GM21529 (cell line): ENCODE measurements around the gene METRNL.

Experiments used
- ATAC-seq: cut with Tn5 transposase; IDR thresholded peaks from one replicate; pipeline ENCODE4 v1.9.1; 2021; ENCODE audit not compliant: unreplicated experiment

Gene METRNL

DNA sequence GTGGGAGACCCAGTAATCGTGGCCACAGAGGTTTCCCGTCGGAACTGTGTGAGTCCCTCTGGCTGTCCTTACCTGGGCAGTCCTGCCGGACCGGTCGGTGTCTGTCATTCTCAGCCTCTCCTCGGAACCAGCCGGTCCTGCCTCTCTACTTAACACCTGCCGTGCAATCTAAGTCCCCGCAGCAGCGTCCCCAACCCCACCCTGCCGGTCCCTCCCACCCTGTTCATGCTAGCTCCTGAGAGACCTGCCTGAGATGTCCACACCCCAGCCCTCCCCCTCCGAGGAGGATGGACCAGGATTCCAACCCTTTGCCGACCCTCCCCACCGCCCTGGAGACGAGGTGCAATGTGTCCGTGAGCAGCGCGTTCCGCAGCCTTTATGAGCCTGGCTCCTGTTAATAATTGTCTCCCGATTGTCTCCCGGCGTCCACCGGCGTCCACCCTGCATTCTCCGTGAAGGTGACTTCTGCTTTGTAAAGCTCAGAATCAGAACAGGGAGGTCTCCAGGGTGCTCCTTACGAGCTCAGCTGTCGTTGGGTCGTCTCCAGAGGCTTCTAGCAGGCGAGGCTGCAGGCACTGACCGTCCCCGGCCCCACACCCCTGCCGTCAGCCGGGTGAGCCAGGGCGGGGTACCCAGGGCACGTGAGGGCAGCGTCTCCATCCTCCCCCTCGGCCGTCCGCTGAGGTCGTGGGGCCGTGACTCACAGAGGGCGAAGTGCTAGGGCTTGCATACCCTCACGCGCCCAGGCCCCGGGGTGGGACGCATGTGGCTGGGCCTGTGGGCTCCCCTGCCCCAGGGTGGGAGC is 10.1 kb downstream of the METRNL start:
- ATAC-seq, result no peak

DNA sequence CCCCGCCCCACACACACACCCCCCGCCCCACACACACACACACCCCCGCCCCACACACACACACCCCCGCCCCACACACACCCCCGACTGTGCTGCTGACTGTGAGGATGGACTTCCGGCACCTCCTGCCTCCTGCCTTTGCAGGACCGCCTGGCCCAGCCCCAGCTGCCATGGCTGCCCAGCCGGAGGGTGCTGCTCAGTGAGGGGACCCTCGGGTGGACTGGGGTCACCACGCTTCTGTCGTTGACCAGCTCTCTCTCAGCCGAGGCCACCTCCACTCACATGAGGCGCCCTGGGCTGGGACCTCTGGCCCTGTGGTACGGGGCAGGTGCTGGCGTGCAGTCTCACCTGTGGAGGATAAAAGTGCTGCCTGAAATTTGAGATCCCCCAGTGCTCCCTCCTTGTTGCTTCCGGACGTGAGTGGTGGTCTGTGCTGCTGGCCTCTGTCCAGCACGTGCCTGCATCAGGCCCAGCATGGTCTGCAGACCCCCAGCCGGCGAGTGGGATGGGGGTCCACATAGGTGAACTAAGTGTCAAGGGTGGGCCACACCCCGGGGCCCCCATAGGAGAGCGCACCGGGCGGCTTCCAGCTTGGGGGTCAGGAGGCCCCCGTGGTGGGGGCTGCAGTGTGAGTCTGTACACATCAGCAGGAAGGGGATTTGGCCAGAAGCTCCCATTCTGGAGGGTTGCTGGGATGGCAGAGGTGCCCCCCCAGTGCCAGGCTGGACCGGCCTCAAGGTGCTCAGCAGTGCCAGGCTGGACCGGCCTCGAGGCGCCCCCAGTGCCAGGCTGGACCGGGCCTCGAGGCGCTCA is 11.2 kb downstream of the METRNL start:
- ATAC-seq, result no peak

DNA sequence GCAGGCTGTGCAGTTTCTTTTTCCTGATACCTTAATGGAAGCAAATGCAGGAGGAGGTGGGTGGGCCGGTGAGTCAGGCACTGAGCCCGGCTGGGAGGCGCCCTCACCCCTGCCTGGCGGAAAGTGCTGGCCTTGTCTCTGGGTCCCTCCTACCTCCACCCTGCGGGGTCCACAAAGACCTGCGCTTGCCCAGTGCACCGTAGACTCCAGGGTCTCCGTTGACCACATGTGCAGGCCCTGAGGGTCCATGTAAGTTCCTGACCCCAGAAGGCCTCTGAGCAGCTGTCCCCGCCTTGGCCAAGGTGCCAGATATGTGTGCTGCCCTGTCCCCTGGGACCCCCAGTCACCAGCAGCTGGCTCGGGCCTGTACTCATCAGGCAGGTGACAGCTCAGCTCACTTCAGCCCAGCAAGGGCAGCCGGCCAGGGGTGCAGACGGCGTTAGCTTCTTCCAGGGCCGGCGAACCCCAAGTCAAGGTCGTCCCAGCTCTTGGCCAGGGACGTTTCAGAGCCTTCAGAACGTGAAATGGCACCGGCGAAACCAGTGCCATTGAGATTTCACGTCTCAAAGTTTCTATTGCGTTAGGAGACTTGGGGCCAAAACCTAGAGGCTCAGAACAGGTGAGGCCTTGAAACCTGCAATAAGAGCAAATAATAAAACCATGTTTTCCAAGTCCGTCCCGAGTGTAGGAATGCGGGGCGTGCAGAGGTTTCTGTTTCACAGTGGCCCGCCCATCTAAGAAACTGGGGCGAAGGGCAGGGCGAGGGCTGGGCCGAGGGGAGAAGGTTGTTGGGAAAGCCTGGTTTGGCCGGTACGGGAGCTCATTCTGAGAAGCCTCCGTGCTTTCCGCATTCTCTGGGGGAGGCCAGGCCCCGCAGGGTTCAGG is 12.1 kb downstream of the METRNL start:
- no peak for ATAC-seq

DNA sequence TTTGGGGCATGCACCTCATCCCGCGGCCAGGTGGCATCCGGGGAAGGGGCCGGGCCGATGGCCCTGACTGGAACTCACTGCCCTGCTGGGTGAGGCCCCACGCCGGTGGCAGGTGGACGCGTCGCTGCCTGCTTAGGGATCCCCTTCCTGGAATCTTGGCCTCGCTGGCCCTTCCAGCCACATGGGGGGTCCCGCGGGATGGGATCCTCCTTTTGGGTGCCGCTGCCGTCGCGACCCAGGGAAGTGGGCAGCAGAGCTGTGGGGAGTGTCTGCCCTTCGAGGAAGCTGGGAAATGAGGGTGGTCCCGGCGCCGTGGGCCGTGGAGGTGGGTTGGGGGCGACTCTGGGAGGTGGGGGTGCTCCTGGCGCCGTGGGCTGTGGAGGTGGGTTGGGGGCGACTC is 12.8 kb downstream of the METRNL start:
- ATAC-seq, result no peak

DNA sequence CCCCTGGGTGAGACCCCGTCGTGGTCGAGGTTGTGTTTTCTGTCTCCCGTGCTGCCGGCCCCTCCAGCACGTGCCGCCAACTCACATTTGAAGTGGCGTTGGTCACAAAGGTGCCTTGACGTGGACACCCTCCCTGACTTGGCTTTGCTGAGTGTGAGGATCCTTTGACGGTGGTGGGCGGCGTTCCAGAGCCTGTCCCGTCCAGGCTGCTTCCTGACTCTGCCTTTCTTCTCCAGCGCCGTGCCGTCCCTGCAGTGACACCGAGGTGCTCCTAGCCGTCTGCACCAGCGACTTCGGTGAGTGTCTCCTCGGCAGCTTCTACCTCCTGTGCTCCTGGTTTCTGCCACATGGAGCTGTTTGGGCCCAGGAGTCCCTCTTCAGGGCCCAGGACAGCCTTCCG is 13.5 kb downstream of the METRNL start:
- no peak for ATAC-seq

DNA sequence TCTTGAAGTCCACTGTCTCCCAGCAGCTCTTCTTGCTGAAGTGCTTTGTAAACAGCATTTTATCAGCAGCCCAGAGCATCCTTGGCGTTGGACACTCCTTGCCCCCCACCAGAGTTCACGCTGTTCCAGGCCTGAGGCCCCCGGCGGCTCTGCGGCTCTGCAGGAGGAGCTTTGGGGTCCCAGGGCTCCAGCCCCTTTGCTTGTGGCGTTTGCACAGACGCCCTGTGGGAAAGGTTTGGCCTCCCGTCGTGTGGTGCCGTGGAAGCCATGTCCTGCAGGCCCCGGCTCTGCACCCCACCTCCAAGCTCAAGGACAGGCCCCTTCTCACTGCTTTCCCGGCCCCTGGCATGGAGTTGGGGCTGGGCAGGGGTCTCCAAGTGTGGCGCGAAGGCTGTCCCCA is 14.1 kb downstream of the METRNL start:
- ATAC-seq, result no peak

DNA sequence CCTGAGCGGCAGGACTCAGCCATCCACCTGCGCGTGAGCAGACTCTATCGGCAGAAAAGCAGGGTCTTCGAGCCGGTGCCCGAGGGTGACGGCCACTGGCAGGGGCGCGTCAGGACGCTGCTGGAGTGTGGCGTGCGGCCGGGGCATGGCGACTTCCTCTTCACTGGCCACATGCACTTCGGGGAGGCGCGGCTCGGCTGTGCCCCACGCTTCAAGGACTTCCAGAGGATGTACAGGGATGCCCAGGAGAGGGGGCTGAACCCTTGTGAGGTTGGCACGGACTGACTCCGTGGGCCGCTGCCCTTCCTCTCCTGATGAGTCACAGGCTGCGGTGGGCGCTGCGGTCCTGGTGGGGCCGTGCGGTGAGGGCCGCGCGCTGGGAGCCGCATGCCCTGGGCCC is 14.9 kb downstream of the METRNL start:
- no peak for ATAC-seq

DNA sequence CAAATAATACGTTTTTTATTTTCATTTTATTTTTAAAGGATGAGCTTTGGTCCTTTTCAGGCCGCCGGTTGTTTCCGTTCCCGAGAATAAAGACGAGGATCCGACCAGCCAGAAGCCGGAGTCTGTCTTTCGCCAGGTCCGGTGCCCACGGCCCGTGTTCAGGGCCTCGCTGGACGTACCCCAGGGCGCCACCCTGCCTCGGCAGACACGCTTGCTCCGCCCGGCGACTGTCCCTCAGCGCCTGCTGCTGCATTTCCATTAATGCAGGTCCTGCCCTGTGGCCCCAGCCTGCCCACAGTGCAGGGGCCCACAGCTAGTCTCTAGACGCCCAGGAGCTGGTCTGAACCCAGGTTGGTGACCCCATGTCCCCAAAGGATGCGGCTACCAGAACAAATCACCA is 15.6 kb downstream of the METRNL start:
- no peak for ATAC-seq

DNA sequence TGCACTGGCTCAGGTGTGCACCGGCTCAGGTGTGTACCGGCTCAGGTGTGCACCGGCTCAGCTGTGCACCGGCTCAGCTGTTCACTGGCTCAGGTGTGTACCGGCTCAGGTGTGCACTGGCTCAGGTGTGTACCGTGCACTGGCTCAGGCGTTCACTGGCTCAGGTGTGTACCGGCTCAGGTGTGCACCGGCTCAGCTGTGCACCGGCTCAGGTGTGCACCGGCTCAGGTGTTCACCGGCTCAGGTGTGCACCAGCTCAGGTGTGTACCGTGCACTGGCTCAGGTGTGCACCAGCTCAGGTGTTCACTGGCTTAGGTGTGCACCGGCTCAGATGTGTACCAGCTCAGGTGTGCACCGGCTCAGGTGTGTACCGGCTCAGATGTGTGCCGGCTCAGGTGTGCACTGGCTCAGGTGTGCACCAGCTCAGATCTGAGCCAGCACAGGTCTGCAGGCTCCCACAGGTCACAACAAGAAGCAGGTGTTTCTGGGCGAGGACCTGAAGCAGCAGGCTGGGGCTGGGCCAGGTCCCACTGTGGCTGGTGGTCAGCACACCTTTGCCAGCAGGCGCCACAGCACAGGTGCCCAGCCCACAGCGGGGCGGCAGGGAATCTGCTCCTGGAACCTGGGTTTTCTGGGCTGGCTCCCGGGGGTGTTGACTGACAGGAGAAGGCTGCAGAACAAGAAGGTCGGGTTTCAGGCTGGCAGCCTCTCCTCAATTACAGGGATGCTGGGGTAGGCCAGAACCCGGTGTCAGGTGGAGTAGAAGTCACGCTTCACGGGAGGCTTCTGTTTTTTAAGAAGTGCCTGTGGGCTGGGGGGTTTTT is 17.2 kb downstream of the METRNL start:
- ATAC-seq, result no peak

DNA sequence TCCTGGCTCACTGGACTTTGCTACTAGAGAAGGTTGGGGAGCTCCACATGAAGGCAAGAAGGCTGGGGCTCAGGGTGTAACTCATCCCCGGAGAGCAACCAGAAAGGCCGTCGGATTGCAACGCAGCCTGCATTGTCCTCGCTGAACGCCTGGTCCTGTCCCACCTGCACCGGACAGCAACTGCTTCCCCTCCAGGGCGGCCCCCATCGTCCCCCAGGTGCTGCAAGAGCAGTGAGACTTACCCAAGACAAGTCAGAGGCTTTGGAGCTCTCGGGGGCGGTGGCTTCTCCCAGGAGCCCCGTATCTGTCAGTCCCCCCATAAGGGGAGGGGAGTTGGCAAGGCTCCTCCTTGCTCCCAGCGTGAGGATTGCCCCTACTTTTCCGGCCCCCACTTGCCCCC is 18.4 kb downstream of the METRNL start:
- ATAC-seq, result no peak

DNA sequence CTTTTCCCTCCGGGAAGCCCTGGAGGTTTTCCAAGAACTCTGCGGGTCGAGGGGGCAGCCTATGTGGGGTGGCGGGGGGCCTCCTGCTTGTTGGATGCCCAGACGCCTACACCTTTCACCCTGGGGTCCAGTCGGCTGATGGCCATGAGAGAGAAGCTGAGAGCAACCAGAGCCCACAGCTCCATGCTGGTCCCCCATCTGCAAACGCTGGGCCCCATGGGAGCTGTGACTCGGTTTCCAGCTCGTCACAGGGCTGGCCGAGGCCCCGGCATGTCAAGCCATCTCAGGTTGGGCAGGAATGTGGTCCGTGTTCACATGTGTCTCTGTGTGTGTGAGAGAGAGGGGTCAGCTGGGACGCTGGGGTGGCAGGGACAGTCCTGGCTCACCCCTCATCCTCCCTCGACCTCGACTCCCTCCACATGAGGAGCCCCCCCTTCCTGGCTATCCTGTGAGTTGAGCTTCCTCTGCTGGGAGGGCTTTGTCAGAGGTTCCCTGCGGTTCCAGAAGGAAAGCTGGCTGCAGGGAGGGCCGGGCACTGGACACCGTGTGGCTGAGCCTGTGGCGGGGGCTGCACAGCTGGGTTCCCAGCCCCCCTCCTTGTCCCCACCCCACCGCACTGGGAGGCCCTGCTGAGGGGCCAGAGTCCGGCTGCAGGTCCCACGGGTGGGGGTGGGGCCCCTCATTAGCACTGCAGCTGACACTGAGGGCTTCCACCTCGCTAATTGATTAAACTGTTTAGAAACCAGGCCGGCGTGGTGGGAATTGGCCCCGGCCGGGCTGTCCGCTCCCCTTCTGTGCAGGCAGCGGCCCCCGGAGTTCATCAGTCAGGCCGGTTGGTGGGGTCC is 19.1 kb downstream of the METRNL start:
- ATAC-seq, result no peak

DNA sequence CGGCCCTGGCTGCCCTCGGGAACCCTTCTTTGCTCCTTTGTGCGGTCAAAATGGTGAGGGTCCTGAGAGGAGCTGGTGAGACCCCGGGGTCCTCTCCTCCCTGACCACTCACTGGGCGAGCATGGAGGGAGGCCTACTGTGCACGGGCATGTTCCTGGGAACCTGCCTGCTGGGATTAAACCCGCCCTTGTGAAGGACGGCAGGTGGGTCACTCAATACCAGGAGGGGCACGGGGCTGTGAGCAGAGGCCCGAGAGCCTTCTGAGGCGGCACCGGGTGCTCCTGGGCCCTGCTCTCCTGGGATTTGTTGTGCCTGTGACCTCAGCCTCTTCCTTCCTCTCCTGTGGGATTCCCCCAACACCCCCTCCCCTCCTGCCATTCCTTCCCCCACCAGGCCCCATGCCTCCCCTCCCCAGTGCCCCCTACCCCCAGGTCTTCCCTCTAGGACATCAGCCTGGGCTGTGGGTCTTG is 19.7 kb downstream of the METRNL start:
- no peak for ATAC-seq

DNA sequence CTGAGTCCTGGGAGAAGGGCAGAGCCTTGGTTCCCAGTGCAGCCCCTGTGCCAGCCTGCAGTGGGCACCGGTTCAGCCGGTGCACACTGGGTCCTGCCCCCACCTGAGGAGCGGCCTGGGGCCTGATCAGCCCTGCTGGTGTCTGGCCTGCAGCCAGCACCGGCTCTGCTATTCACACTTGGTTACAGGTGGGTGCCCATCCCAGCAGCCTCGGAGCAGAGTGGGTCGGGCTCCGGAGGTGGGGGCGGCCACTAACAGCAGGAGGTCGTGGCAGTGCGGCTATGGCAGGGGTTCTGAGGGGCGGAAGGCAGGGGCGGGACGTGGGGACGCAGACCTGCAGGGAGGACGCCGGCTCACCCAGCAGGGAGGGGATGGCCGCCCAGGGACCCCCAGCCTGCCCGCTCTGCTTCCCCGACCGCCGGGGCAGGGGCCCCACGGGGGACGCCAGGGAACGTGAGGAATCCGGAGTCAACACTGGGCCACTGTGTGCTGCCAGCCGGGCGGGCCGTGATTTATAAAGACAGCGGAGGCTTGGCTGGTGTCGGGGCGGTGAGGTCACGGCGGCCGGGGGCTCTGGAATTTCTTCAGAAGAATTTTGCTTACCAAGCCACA is 20.3 kb downstream of the METRNL start:
- ATAC-seq, result no peak

DNA sequence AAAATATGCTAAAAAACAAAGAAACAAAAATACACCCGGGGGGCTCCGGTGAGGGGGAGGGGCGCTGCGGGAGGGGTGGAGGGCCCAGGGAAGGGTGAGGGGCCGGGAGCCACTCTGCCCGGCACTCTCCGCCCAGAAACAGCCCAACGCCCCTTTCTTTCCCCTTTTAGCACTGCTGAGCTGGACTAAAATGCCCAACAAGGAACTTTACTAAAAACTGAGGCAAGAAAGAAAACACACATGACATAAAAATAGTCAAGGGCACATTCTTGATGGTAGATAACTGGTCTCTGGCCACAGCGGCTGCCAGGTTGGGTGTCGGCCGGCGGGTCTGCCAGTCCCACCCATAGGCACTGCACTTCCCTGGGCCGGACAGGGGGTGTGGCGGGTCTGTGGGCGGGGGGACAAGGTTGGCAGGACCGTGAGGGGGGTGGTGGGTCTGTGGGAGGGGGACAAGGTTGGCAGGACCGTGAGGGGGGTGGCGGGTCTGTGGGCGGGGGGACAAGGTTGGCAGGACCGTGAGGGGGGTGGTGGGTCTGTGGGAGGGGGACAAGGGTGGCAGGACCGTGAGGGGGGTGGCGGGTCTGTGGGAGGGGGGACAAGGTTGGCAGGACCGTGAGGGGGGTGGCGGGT is 20.9 kb downstream of the METRNL start:
- no peak for ATAC-seq

DNA sequence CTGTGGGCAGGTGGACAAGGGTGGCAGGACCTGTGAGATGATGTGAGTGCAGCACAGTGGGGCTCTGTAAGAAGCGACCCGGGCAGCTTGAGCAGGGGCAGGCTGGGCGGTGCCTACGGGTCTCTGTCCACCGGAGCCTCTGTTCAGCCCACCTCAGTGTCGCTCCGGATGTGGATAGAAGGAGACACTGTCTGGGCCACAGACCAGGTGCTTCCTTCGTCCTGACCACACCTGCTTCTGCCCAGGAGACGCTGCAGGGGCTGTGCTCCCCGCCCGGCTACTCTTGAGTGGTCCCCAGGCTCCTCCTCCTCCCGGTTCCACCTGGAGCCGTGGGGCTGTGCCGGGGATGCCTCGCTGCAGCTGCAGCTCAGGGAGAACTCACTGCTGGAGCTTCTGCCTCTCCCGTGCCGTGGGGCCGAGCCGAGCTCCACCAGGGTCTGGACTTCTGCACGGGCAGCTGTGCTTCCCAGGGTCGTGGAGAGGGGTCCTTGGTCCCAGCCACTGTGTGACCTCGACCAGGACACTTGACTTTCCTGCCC is 21.5 kb downstream of the METRNL start:
- ATAC-seq, result no peak

DNA sequence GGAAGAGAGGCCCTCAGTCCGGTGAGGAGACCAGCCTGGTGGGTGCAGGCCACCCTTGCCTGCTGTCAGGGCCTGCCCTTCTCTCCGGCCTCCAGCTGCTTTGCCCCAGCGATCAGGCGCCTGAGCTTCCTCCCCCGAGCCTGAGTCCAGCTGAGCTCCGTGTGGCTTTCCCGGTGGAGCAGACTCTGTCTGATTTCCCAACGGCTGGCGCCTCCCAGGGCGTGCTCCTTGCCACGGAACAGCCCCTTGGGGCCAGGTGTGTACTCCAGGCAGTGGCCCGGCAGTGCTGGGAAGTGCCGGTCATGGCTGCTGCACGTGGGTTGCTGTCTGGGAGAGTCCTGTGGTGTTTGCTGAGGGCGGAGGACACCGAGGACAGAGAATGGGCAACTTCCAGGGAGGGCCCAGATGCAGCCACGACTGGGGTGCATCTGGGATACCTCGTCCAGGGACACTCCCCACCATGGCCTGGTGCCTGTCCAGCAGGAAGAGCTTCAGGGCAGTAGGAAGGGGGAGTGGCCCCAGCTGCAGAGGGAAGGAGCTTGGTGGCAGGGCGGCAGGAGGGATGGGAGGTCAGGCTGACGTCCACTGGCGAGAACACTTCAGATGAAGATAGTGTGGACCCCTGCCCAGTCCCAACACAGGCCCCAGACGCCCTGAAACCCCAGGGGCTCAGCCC is 22.5 kb downstream of the METRNL start:
- no peak for ATAC-seq

DNA sequence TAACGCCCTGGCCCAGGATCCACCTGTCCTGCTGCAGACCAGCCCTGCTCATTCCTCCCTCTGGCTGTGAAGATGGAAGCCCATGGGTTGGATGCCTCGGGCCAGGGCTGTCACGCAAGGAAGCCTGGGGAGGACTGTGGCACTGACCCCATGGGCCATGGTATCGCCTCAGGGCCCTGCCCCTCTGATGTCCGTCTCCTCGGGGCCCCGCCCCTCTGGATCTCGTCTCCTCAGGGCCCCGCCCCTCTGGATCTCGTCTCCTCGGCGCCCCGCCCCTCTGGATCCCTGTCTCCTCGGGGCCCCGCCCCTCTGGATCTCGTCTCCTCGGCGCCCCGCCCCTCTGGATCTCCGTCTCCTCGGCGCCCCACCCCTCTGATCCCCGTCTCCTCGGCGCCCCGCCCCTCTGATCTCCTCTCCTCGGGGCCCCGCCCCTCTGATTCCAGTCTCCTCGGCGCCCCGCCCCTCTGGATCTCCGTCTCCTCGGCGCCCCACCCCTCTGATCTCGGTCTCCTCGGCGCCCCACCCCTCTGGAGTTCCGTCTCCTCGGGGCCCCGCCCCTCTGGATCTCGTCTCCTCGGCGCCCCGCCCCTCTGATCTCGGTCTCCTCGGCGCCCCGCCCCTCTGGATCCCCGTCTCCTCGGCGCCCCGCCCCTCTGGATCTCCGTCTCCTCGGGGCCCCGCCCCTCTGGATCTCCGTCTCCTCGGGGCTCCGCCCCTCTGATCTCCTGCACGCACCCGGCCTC is 24.0 kb downstream of the METRNL start:
- ATAC-seq, result no peak
